Heart right ventricle (tissue), 16 donors: ENCODE data around the gene BTBD2. TPM values are rescaled to one million over a fixed set of nuclear protein-coding genes. Genes with fewer than 3 reads are reported as not detected.
A peak's percentile ranks its signal among the peaks of the same experiment; 100 is the strongest.

Experiments used
- ATAC-seq, 8 donors: fragments of 200-7000 bp; cut with Tn5 transposase; one replicate each; pipeline ENCODE4 v1.9.1; 2020; ENCODE audit warnings: mild to moderate bottlenecking in 8 of 8, moderate library complexity in 8 of 8, moderate number of reproducible peaks in 1 of 8
- DNase-seq, 2 donors: peaks; one replicate each; pipeline ENCODE4 v3.0.0-alpha.2; 2020
- H3K27ac ChIP-seq, 10 donors: fragments of 200-600 bp; sonication (generic) in 2 of 10; one replicate each; pipeline versions ENCODE4 v1.5.0 to v1.8.0; 2020 to 2022; ENCODE audit warnings: mild to moderate bottlenecking in 3 of 10
- H3K27me3 ChIP-seq, 7 donors: fragments of 200-600 bp; one replicate each; pipeline ENCODE4 v1.8.0; 2021 to 2022; ENCODE audit warnings: mild to moderate bottlenecking in 2 of 7
- H3K36me3 ChIP-seq, 9 donors: fragments of 200-600 bp; sonication (generic) in 1 of 9; one replicate each; pipeline versions ENCODE4 v1.5.0 to v1.8.0; 2020 to 2022; ENCODE audit warnings: mild to moderate bottlenecking in 2 of 9
- H3K4me1 ChIP-seq, 9 donors: fragments of 200-600 bp; sonication (generic) in 1 of 9; one replicate each; pipeline versions ENCODE4 v1.5.0 to v1.8.0; 2020 to 2022; ENCODE audit warnings: mild to moderate bottlenecking in 4 of 9
- H3K4me3 ChIP-seq, 10 donors: fragments of 200-600 bp; sonication (generic) in 2 of 10; one replicate each; pipeline versions ENCODE4 v1.5.0 to v1.8.0; 2020 to 2022; ENCODE audit warnings: mild to moderate bottlenecking in 7 of 10, moderate library complexity in 2 of 10
- H3K9me3 ChIP-seq, 11 donors: fragments of 200-600 bp in 10 of 11; sonication (generic) in 2 of 11; one replicate each; pipeline versions ENCODE4 v1.5.0 to v1.8.0; 2013 to 2022; ENCODE audit warnings: mild to moderate bottlenecking in 2 of 11, control low read depth in 1 of 11, moderate library complexity in 1 of 11
- WGBS, 2 donors: extraction: QIAGEN DNeasy Blood & Tissue Kit; methylation state at CpG; one replicate each; pipeline ENCODE4 v1.1.7; 2013; ENCODE audit warnings: inconsistent platforms in 1 of 2; 5-methylcytosine and 5-hydroxymethylcytosine counted together
- intact Hi-C, 10 donors: fragments of 100-400 bp; cut with DNase I; formaldehyde crosslinking; loops; one replicate each; pipeline versions ENCODE4 v1.11.1 to v1.14.2; 2022
- polyA plus RNA-seq, 2 donors: library from polyadenylated mRNA; stranded (reverse); fragments of 200-250 nt; gene quantifications; one replicate each; pipeline ENCODE4 v1.2.3, GENCODE V29; 2013
- total RNA-seq, 10 donors: library from RNA; stranded (reverse); fragmentation: NEBNext Ultra II Directional in 3 of 10; extraction: Animal tissue kit (Norgen Biotek cat#: 25700) in 3 of 10; gene quantifications; one replicate each; pipeline versions ENCODE4 v1.2.1 to v1.2.4, GENCODE V29; 2021 to 2023
- TF ChIP-seq, protein P1 (sequence below), 9 donors: fragments of 200-600 bp; sonication (generic) in 2 of 9; IDR thresholded peaks; one replicate each; pipeline versions ENCODE4 v1.5.0 to v1.8.0; 2021 to 2022; ENCODE audit warnings: antibody characterized with exemption in 9 of 9, mild to moderate bottlenecking in 5 of 9, moderate library complexity in 1 of 9
- donor health status: Arrhythmogenic right ventricular cardiomyopathy.
- donor health status: ischemic (EF 13 %, LVEDD 7.1; RV severe dilation, severe dysfunction).
- donor health status: healthy with polysubstance abuse.
- donor health status: DM: no; HTN: yes; CAD: no.
- donor health status: DM: no; HTN: no; CAD: no.
- donor health status: ischemic (EF 25% LVEDD 6.9; RV normal size, moderate dysfunction).
- donor health status: ischemic (EF 25% LVEDD 5.7; RV mildly dilated, moderate dysfunction).
- donor health status: healthy.
- donor health status: DM: yes; HTN: yes; CAD: no.
- donor health status: Ischemic cardiomyopathy.
- donor health status: ischemic (EF 35%, LVEDD 5.7; RV mildly dilated, moderate dysfunction).
- donor health status: nonischemic (EF 11% LVEDD 7.7; RV severe dilation, severe dysfunction).
- donor health status: DM: yes; HTN: yes; CAD: no.
- donor health status: PGD.
- donor health status: ischemic (EF 29% LVEDD 5.4; RV normal size, mild dysfunction).
- donor health status: nonischemic (EF 23%, LVEDD 6.1; RV moderate dilation, normal function).

Gene BTBD2
- total and polyA plus RNA-seq, 12 donors, result 42.8 to 70.4 (median 55.8) TPM

DNA sequence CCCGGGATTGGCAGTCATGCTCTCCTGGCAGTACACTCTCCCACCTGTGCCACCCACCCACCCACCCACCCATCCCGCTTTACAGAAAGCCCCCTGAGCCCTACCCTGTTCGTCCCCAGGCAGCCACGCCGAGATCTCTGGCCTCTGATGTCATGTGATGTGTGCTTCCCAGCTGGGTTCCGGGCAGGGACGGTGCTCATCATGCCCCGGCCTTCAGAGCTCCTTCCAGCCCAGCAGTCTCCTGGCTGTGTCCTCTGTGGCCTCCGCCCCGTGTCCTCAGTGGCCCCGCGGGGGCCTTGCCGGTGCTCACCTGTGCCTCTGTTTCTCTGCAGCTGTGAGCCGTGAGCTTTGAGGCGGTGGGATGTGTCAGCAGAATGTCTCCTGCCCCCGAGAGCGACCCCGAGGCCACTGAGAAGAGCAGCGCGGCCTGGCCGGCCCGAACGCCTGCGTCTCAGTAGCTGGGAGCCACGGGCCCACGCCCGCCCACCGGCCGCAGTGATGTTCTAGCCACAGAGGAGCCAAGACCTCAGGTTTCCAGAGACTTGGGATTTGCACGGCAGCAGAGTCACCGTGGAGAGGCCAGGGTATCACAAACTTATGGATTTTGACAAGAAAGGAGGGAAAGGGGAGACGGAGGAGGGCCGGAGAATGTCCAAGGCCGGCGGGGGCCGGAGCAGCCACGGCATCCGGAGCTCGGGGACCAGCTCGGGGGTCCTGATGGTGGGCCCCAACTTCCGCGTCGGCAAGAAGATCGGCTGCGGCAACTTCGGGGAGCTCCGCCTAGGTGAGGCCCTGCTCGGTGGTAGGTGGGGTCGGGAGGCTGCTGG is 46.1 kb downstream of the BTBD2 start:
- Histone ChIP-seq H3K4me1 (no peaks in the 10 kb centered on the region), H3K4me3 (no peak overlapping the region), H3K27ac (no peak overlapping the region), H3K9me3 (no peaks in the 10 kb centered on the region), H3K36me3 (peaks cover 0 to 34% (median 6%) of the 10 kb centered on the region in 9 donors), H3K27me3 (no peaks in the 10 kb centered on the region)
- no peak for DNase-seq
- intact Hi-C loops, result no loop called here
- no peak for ATAC-seq
- WGBS, 2 donors, result 94 to 95% methylated on average over 49 of the region's 49 CpGs
- TF ChIP-seq, protein P1, sequence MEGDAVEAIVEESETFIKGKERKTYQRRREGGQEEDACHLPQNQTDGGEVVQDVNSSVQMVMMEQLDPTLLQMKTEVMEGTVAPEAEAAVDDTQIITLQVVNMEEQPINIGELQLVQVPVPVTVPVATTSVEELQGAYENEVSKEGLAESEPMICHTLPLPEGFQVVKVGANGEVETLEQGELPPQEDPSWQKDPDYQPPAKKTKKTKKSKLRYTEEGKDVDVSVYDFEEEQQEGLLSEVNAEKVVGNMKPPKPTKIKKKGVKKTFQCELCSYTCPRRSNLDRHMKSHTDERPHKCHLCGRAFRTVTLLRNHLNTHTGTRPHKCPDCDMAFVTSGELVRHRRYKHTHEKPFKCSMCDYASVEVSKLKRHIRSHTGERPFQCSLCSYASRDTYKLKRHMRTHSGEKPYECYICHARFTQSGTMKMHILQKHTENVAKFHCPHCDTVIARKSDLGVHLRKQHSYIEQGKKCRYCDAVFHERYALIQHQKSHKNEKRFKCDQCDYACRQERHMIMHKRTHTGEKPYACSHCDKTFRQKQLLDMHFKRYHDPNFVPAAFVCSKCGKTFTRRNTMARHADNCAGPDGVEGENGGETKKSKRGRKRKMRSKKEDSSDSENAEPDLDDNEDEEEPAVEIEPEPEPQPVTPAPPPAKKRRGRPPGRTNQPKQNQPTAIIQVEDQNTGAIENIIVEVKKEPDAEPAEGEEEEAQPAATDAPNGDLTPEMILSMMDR (IDR thresholded peaks at IDR 0.05), result no peak

DNA sequence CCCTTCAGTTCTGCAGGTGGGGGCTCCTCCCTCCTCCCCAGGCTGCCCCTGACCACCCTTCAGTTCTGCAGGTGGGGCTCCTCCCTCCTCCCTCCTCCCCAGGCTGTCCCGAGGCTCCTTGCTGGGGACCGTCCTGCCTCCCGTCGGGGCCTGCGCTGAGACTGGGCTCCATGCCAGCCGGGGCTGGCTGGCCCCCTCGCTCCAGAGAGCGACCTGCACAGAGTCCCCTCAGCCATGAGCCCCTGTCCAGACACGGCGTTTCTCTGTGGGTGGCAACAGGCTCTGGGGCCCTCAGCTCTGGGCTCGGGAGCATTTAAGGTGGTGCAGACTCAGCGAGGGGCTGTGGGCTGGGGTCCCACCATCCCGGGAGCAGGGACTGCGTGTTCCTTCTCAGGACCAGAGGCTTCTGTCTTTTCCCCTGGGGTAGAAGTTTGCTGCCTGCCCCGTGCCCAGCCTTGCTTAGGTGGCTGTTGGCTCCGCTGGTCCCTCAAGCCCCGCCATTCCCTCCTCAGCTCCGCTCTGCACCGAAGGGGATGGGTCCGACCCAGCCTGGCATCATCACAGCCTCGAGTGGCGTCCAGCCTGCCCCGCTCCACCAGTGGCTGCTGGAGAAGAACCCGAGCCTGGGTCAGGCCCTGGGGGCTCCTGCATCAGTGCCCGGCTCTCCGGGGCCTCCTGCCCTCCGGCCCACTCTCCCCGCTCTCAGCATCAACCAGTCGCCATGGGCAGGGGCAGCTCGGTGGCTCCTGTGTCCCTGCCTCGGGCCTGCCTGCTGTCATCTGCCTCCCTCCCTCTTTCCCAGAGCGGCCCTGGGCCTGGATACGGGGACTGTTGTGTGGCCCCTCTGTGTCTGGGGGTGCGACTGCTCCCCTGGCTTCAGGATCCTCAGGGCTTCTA is 47.0 kb downstream of the BTBD2 start:
- Histone ChIP-seq H3K9me3 (no peaks in the 10 kb centered on the region), H3K27ac (no peak overlapping the region), H3K36me3 (peaks cover 0 to 31% (median 6%) of the 10 kb centered on the region in 9 donors), H3K4me1 (no peaks in the 10 kb centered on the region), H3K27me3 (no peaks in the 10 kb centered on the region), H3K4me3 (no peak overlapping the region)
- TF ChIP-seq, protein P1 (IDR thresholded peaks at IDR 0.05), result no peak
- ATAC-seq, result peak in 4 of 8 donors; percentile 11 to 29 (median 18)
- DNase-seq, result no peak
- intact Hi-C loops, result no loop called here
- WGBS, 2 donors, result 68 to 75% methylated on average over 33 to 34 of the region's 34 CpGs

DNA sequence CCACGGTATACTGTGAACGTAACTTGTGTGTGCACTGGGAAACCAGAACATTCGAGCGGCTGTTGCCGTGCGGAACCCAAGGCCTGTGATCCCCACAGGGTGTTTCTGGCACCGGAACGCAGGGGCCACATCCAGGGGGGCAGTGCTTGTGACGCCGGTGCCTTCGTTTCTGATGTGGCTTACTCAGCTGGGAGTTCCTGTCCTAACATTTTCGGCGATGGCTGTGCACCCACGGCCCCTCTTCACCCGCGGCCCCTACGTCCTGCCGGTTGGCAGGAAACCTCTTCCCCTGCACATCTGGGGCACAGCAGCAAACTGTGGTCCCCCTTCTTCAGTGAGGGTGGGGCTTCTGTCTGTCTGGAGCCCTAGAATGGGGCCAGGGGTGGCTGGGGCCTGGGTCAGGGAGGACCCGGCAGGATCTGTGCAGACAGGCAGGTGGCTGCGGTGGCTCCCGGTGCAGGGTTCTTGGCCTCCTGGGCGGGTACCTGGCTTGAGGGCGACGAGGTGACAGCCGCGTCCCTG is 48.4 kb downstream of the BTBD2 start:
- Histone ChIP-seq H3K27me3 (no peaks in the 10 kb centered on the region), H3K4me3 (no peak overlapping the region), H3K9me3 (no peaks in the 10 kb centered on the region), H3K27ac (no peak overlapping the region), H3K36me3 (peaks cover 0 to 38% (median 6%) of the 10 kb centered on the region in 9 donors), H3K4me1 (no peaks in the 10 kb centered on the region)
- intact Hi-C loops, result no loop called here
- ATAC-seq, result no peak
- TF ChIP-seq, protein P1 (IDR thresholded peaks at IDR 0.05), result no peak
- WGBS, 2 donors, result 92% methylated on average over 26 of the region's 26 CpGs
- no peak for DNase-seq

DNA sequence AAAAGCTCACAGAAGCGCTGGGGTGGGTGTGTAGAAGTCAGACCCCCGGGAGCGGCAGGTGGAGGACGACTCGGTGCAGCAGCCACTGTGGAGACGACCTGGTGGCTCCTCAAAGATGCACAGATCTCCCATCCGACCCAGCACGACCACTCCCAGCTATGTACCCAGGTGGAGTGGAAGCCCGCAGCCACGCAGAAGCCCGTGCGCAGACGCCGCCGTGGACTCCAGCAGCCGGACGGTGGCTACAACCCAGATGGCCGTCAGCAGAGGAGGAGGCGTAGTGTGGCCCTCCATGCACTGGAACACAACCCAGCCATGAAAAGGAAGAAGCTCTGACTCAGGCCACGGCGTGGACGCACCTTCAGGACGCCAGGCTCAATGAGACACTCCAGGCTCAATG is 52.8 kb downstream of the BTBD2 start:
- WGBS, 2 donors, result 95 to 96% methylated on average over 23 of the region's 23 CpGs

More for the DNA sequence above, 52.8 kb downstream of the BTBD2 start:
- intact Hi-C loops, result no loop called here
- Histone ChIP-seq H3K36me3 (peaks cover 0 to 24% (median 0%) of the 10 kb centered on the region in 9 donors), H3K27me3 (no peaks in the 10 kb centered on the region), H3K4me1 (no peaks in the 10 kb centered on the region), H3K27ac (no peak overlapping the region), H3K4me3 (no peak overlapping the region), H3K9me3 (no peaks in the 10 kb centered on the region)
- TF ChIP-seq, protein P1 (IDR thresholded peaks at IDR 0.05), result no peak
- ATAC-seq (no peak), DNase-seq (no peak)
